HepG2 (cell line): ENCODE data around the gene PRR35. TPM values are rescaled to one million over a fixed set of nuclear protein-coding genes. Genes with fewer than 3 reads are reported as not detected.

Experiments
- AGO1 ChIP-seq: fragments of 200-400 bp; formaldehyde crosslinking; IDR thresholded peaks from 2 replicates; pipeline ENCODE4 v1.6.1; 2017; ENCODE audit warnings: mild to moderate bottlenecking, low read depth, low read length, moderate library complexity; ENCODE audit not compliant: poor library complexity, severe bottlenecking
- BCL6 ChIP-seq: IDR thresholded peaks from 2 replicates; pipeline ENCODE4 v1.6.1; 2016; ENCODE audit warnings: missing genetic modification reagents, missing compliant biosample characterization
- ERF ChIP-seq: IDR thresholded peaks from 2 replicates; pipeline ENCODE4 v1.6.1; 2018; ENCODE audit warnings: missing biosample characterization, missing genetic modification reagents
- FOSL1 ChIP-seq: sonication (generic); formaldehyde crosslinking; IDR thresholded peaks from 2 replicates; pipeline ENCODE4 v1.9.0; 2021; ENCODE audit warnings: missing genetic modification reagents, borderline replicate concordance
- RFX5 ChIP-seq: IDR thresholded peaks from 2 replicates; pipeline ENCODE4 v1.6.1; 2011; ENCODE audit warnings: low read depth, low read length, improper control_type of control experiment
- SAFB2 ChIP-seq: sonication (generic); formaldehyde crosslinking; IDR thresholded peaks from 2 replicates; pipeline ENCODE4 v1.5.1; 2020; ENCODE audit warnings: missing genetic modification reagents, low read depth, mild to moderate bottlenecking, borderline replicate concordance
- STAG1 ChIP-seq: sonication (generic); formaldehyde crosslinking; IDR thresholded peaks from 2 replicates; pipeline ENCODE4 v1.4.0; 2020; ENCODE audit warnings: missing genetic modification reagents
- TEAD2 ChIP-seq: sonication (generic); formaldehyde crosslinking; IDR thresholded peaks from 2 replicates; pipeline ENCODE4 v1.9.0; 2021; ENCODE audit warnings: missing genetic modification reagents
- TOE1 ChIP-seq: sonication (generic); formaldehyde crosslinking; IDR thresholded peaks from 2 replicates; pipeline ENCODE4 v1.4.0; 2020; ENCODE audit warnings: mild to moderate bottlenecking, missing genetic modification reagents
- ZFP82 ChIP-seq: sonication (generic); formaldehyde crosslinking; IDR thresholded peaks from 2 replicates; pipeline ENCODE4 v1.5.1; 2020; ENCODE audit warnings: mild to moderate bottlenecking, missing genetic modification reagents, borderline replicate concordance
- ZFX ChIP-seq: sonication (generic); formaldehyde crosslinking; IDR thresholded peaks from 2 replicates; pipeline ENCODE4 v1.4.0; 2020; ENCODE audit warnings: mild to moderate bottlenecking, low read depth, missing genetic modification reagents, moderate library complexity
- ZIK1 ChIP-seq: sonication (generic); formaldehyde crosslinking; IDR thresholded peaks from 2 replicates; pipeline ENCODE4 v1.5.0; 2020; ENCODE audit warnings: mild to moderate bottlenecking, low read depth, missing genetic modification reagents, borderline replicate concordance
- ZNF121 ChIP-seq: sonication (generic); formaldehyde crosslinking; IDR thresholded peaks from 2 replicates; pipeline ENCODE4 v1.5.0; 2020; ENCODE audit warnings: mild to moderate bottlenecking, missing genetic modification reagents
- ZNF20 ChIP-seq: sonication (generic); formaldehyde crosslinking; IDR thresholded peaks from 2 replicates; pipeline ENCODE4 v1.4.0; 2020; ENCODE audit warnings: mild to moderate bottlenecking, moderate library complexity, missing genetic modification reagents
- ZNF570 ChIP-seq: sonication (generic); formaldehyde crosslinking; IDR thresholded peaks from 2 replicates; pipeline ENCODE4 v1.4.0; 2020; ENCODE audit warnings: mild to moderate bottlenecking, missing genetic modification reagents, borderline replicate concordance
- ZNF720 ChIP-seq: sonication (generic); formaldehyde crosslinking; IDR thresholded peaks from 2 replicates; pipeline ENCODE4 v1.4.0; 2020; ENCODE audit warnings: missing genetic modification reagents
- polyA plus RNA-seq, 8 experiments: library from polyadenylated mRNA; depleted of rRNA in 3 of 8; stranded (reverse) in 7 of 8; unstranded in 1 of 8; fragments of >200 nt; fragmentation: Illumina TruSeq in 4 of 8; extraction: Trizol in 4 of 8; gene quantifications; 2 replicates each; pipeline versions ENCODE4 v1.2.1 to v1.2.3, GENCODE V29; 2011 to 2016; ENCODE audit warnings: low read depth in 4 of 8, missing spikeins in 1 of 8, mixed read lengths in 1 of 8; ENCODE audit not compliant: insufficient read depth in 1 of 8
- total RNA-seq, 5 experiments: library from RNA; depleted of rRNA; stranded (reverse); fragments of >200 nt; fragmentation: Illumina TruSeq; extraction: Trizol; gene quantifications; 2 replicates each; pipeline ENCODE4 v1.2.3, GENCODE V29; 2016; ENCODE audit warnings: low read depth in 1 of 5
- TF ChIP-seq, protein P1 (sequence below): sonication (generic); formaldehyde crosslinking; conservative IDR thresholded peaks from 2 replicates; pipeline ENCODE4 v1.4.0; 2020; ENCODE audit warnings: mild to moderate bottlenecking, missing genetic modification reagents, moderate library complexity
- TF ChIP-seq, protein P2 (sequence below): sonication (generic); formaldehyde crosslinking; IDR thresholded peaks from 2 replicates; pipeline ENCODE4 v1.5.0; 2020; ENCODE audit warnings: missing genetic modification reagents
- TF ChIP-seq, protein P3 (sequence below): IDR thresholded peaks from 2 replicates; pipeline ENCODE4 v1.6.1; 2016; ENCODE audit warnings: low read depth, borderline replicate concordance
- TF ChIP-seq, protein P4 (sequence below), 2 experiments: fragments of 450-650 bp in 1 of 2; sonication (generic) in 1 of 2; formaldehyde crosslinking; IDR thresholded peaks; 2 replicates each; pipeline versions ENCODE4 v1.5.0 to v1.8.0; 2020 to 2022; ENCODE audit warnings: mild to moderate bottlenecking in 1 of 2, missing genetic modification reagents in 1 of 2
- TF ChIP-seq, protein P5 (sequence below): IDR thresholded peaks from 2 replicates; pipeline ENCODE4 v1.6.1; 2016; ENCODE audit warnings: missing compliant biosample characterization, missing genetic modification reagents, borderline replicate concordance

The PRR35 gene
- total and polyA plus RNA-seq, 2 of the 13 experiments (the other 11 are each of a cell fraction or from before 2014, with no cell fraction given) = 0.07 to 0.16 TPM

DNA sequence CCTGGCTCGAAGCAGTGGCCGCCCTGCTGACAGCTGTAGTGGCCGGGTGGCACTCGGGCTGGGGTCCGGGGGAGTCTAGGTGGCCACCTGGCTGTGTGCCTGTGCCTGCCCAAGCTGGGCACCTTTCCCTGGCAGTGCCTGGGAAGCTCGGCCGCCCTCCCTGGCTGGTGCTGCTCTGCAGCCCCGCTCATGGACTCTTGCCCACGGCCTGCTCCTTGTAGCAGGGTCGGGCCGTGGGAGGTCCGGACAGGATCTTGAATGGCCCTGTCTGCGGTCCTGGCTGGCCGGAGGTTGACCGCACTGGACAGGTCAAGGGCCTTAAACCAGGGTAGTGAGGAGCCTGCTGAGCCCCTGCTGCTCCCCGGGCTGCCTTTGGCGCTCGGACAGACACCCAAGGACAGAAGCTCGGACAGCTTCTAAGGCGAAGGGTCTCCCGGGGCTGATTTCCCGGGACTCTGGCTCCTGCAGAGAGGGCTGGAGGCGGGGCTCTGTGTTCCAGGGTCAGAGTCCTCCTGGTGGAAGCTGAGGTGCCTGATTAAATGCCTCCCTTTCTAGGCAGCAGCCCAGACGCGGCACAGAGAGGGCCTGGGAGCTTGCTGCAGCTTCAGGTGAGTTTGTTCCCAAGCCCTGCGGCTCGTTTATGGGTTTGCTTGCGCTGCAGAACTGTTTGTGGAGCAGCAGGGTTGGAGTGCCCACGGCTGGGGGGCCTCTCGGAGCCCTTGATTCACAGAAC lies 26.6 kb upstream of the PRR35 start (continued):
- TF ChIP-seq ZNF20 (CRISPR knock-in tag) = no peak
- TF ChIP-seq ZNF570 = no peak
- TF ChIP-seq TEAD2 (CRISPR knock-in tag) = no peak
- TF ChIP-seq, protein P1, sequence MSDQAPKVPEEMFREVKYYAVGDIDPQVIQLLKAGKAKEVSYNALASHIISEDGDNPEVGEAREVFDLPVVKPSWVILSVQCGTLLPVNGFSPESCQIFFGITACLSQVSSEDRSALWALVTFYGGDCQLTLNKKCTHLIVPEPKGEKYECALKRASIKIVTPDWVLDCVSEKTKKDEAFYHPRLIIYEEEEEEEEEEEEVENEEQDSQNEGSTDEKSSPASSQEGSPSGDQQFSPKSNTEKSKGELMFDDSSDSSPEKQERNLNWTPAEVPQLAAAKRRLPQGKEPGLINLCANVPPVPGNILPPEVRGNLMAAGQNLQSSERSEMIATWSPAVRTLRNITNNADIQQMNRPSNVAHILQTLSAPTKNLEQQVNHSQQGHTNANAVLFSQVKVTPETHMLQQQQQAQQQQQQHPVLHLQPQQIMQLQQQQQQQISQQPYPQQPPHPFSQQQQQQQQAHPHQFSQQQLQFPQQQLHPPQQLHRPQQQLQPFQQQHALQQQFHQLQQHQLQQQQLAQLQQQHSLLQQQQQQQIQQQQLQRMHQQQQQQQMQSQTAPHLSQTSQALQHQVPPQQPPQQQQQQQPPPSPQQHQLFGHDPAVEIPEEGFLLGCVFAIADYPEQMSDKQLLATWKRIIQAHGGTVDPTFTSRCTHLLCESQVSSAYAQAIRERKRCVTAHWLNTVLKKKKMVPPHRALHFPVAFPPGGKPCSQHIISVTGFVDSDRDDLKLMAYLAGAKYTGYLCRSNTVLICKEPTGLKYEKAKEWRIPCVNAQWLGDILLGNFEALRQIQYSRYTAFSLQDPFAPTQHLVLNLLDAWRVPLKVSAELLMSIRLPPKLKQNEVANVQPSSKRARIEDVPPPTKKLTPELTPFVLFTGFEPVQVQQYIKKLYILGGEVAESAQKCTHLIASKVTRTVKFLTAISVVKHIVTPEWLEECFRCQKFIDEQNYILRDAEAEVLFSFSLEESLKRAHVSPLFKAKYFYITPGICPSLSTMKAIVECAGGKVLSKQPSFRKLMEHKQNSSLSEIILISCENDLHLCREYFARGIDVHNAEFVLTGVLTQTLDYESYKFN = peak; percentile 58
- TF ChIP-seq ZIK1 = no peak
- no peak for TF ChIP-seq ZNF720 (CRISPR knock-in tag)
- TF ChIP-seq, protein P2, sequence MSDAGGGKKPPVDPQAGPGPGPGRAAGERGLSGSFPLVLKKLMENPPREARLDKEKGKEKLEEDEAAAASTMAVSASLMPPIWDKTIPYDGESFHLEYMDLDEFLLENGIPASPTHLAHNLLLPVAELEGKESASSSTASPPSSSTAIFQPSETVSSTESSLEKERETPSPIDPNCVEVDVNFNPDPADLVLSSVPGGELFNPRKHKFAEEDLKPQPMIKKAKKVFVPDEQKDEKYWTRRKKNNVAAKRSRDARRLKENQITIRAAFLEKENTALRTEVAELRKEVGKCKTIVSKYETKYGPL (CRISPR knock-in tag) = no peak
- TF ChIP-seq STAG1 (CRISPR knock-in tag) = peak; percentile 9; the same call in 1 of the 2 replicates
- TF ChIP-seq SAFB2 (CRISPR knock-in tag) = no peak
- peak; percentile 73; the same call in 1 of the 2 replicates for TF ChIP-seq ZFX
- TF ChIP-seq, protein P3, sequence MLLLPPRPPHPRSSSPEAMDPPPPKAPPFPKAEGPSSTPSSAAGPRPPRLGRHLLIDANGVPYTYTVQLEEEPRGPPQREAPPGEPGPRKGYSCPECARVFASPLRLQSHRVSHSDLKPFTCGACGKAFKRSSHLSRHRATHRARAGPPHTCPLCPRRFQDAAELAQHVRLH (CRISPR knock-in tag) = no peak
- TF ChIP-seq RFX5 = no peak
- peak; percentile 49; the same call in 1 of the 2 replicates for TF ChIP-seq BCL6 (CRISPR knock-in tag)
- no peak for TF ChIP-seq ZFP82 (CRISPR knock-in tag)
- no peak for TF ChIP-seq TOE1 (CRISPR knock-in tag)
- no peak for TF ChIP-seq AGO1
- TF ChIP-seq, protein P4, sequence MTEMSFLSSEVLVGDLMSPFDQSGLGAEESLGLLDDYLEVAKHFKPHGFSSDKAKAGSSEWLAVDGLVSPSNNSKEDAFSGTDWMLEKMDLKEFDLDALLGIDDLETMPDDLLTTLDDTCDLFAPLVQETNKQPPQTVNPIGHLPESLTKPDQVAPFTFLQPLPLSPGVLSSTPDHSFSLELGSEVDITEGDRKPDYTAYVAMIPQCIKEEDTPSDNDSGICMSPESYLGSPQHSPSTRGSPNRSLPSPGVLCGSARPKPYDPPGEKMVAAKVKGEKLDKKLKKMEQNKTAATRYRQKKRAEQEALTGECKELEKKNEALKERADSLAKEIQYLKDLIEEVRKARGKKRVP (CRISPR knock-in tag; IDR thresholded peaks at IDR 0.05) = no peak
- no peak for TF ChIP-seq FOSL1 (CRISPR knock-in tag)
- TF ChIP-seq, protein P5, sequence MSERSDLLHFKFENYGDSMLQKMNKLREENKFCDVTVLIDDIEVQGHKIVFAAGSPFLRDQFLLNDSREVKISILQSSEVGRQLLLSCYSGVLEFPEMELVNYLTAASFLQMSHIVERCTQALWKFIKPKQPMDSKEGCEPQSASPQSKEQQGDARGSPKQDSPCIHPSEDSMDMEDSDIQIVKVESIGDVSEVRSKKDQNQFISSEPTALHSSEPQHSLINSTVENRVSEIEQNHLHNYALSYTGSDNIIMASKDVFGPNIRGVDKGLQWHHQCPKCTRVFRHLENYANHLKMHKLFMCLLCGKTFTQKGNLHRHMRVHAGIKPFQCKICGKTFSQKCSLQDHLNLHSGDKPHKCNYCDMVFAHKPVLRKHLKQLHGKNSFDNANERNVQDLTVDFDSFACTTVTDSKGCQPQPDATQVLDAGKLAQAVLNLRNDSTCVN (CRISPR knock-in tag) = peak; percentile 22; the same call in 1 of the 2 replicates
- no peak for TF ChIP-seq ERF
- TF ChIP-seq ZNF121 = no peak
